Keratinocyte (primary cell): ENCODE measurements around the gene MYO1H. TPM values are rescaled to one million over a fixed set of nuclear protein-coding genes. Genes with fewer than 3 reads are reported as not detected.

Experiments used
- DNase-seq: peaks from one replicate; pipeline ENCODE4 v3.0.0-alpha.2; 2011; ENCODE audit warnings: low read depth, missing footprints, low spot score
- FAIRE-seq: peaks from 2 replicates; lab custom pipeline; 2011; peaks lifted over from hg19 to GRCh38; lab: Jason Lieb, UNC
- H2AFZ ChIP-seq: 2 replicates; pipeline ENCODE4 v1.6.0; 2012; ENCODE audit warnings: low read length, control low read depth, inconsistent platforms; ENCODE audit not compliant: control insufficient read depth
- H3K27ac ChIP-seq: 2 replicates; pipeline ENCODE4 v1.5.1; 2011; ENCODE audit warnings: low read length; ENCODE audit not compliant: control insufficient read depth, insufficient read depth
- H3K27me3 ChIP-seq: 3 replicates; pipeline ENCODE4 v1.6.0; 2011; ENCODE audit warnings: low read length; ENCODE audit not compliant: control insufficient read depth, insufficient read depth; ENCODE audit errors: extremely low read depth
- H3K36me3 ChIP-seq, 2 experiments: 2 replicates in 1 of 2; 3 replicates in 1 of 2; pipeline ENCODE4 v1.5.1; 2011; ENCODE audit warnings: low read length in 2 of 2, mild to moderate bottlenecking in 1 of 2; ENCODE audit not compliant: control insufficient read depth in 2 of 2, insufficient read depth in 2 of 2; ENCODE audit errors: extremely low read depth in 1 of 2
- H3K4me1 ChIP-seq: 3 replicates; pipeline ENCODE4 v1.5.1; 2011; ENCODE audit warnings: low read length; ENCODE audit not compliant: control insufficient read depth, insufficient read depth; ENCODE audit errors: extremely low read depth
- H3K4me2 ChIP-seq: 3 replicates; pipeline ENCODE4 v1.6.0; 2011; ENCODE audit warnings: low read depth, low read length; ENCODE audit not compliant: control insufficient read depth, insufficient read depth; ENCODE audit errors: extremely low read depth
- H3K4me3 ChIP-seq, 3 experiments: fragments of 200-600 bp in 1 of 3; sonication (generic) in 1 of 3; 2 replicates in 2 of 3; 3 replicates in 1 of 3; pipeline ENCODE4 v1.5.1; 2011 to 2016; ENCODE audit warnings: low read length in 3 of 3, mild to moderate bottlenecking in 3 of 3, control low read depth in 2 of 3, inconsistent platforms in 1 of 3, low read depth in 1 of 3, mixed read lengths in 1 of 3, mixed run types in 1 of 3, moderate library complexity in 1 of 3; ENCODE audit not compliant: control insufficient read depth in 2 of 3, insufficient read depth in 2 of 3; ENCODE audit errors: extremely low read depth in 1 of 3
- H3K79me2 ChIP-seq: 2 replicates; pipeline ENCODE4 v1.6.0; 2012; ENCODE audit warnings: low read length; ENCODE audit not compliant: control insufficient read depth, insufficient read depth
- H3K9ac ChIP-seq: 3 replicates; pipeline ENCODE4 v1.6.0; 2011; ENCODE audit warnings: low read length; ENCODE audit not compliant: control insufficient read depth, insufficient read depth; ENCODE audit errors: extremely low read depth
- H3K9me1 ChIP-seq: 3 replicates; pipeline ENCODE4 v1.6.0; 2011; ENCODE audit warnings: low read length; ENCODE audit not compliant: control insufficient read depth, insufficient read depth; ENCODE audit errors: extremely low read depth
- H3K9me3 ChIP-seq: 2 replicates; pipeline ENCODE4 v1.5.1; 2012; ENCODE audit warnings: low read depth, low read length; ENCODE audit not compliant: control insufficient read depth
- H4K20me1 ChIP-seq: 3 replicates; pipeline ENCODE4 v1.6.0; 2011; ENCODE audit warnings: low read length; ENCODE audit not compliant: control insufficient read depth, insufficient read depth; ENCODE audit errors: extremely low read depth
- EZH2 ChIP-seq: IDR thresholded peaks from one replicate; pipeline ENCODE4 v1.6.1; 2012; ENCODE audit warnings: inconsistent platforms, mild to moderate bottlenecking, low read length, moderate library complexity
- dilution Hi-C: fragments of 300-500 bp; cut with MboI; formaldehyde crosslinking; loops from one replicate; pipeline ENCODE4 v1.7.0; 2020; ENCODE audit warnings: low sequenced_read_pairs; ENCODE audit not compliant: extremely low pct_ligation_motif_present
- polyA plus RNA-seq, 5 experiments: library from polyadenylated mRNA; depleted of rRNA in 3 of 5; stranded (reverse) in 3 of 5; stranded (forward) in 1 of 5; unstranded in 1 of 5; fragments of >200 nt; gene quantifications; 1 replicate in 1 of 5; 2 replicates in 3 of 5; 3 replicates in 1 of 5; pipeline versions ENCODE4 v1.2.1 to v1.2.3, GENCODE V29; 2011 to 2012; ENCODE audit warnings: missing spikeins in 2 of 5, low read depth in 1 of 5, low replicate concordance in 1 of 5
- TF ChIP-seq, protein P1 (sequence below), 3 experiments: IDR thresholded peaks in 1 of 3; conservative IDR thresholded peaks in 1 of 3; optimal IDR thresholded peaks in 1 of 3; 2 replicates in 2 of 3; 3 replicates in 1 of 3; pipeline versions ENCODE3 to v1.5.1; 2011; ENCODE audit warnings: low read length in 3 of 3, mild to moderate bottlenecking in 3 of 3, moderate library complexity in 2 of 3, control low read depth in 1 of 3, inconsistent platforms in 1 of 3; ENCODE audit not compliant: insufficient read depth in 2 of 3; ENCODE audit errors: extremely low read depth in 1 of 3

MYO1H gene
- polyA plus RNA-seq, 1 donor (not counting 4 experiments of a cell fraction or from before 2014, with no cell fraction given), result not detected

DNA sequence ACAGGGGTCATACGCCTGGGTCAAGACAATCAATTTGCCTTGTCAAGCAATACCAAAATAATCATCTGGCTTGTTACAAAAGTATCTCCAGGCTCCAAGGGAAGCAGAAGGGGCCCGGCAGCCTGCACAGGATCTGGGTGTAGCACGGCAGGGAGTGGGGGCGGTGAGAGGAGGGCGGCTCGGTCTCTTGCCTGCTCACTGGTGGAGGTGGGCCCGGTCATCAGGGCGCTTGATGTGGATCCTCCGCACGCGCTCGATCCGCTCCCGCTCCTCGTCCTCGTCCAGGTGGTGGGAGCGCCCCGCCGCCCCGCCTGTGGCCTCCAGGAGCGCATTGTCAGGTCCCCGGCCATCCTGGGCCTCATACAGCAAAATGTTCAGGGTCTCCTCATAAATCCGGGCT is 103.7 kb downstream of the MYO1H start:
- DNase-seq, result no peak
- H3K4me3 ChIP-seq, result no peak overlapping the region
- H3K27me3 ChIP-seq, result no peaks in the 10 kb centered on the region
- H3K36me3 ChIP-seq, result peaks cover 61 to 68% of the 10 kb centered on the region in 2 experiments
- no peak overlapping the region for H2AFZ ChIP-seq
- peaks cover 4% of the 10 kb centered on the region for H4K20me1 ChIP-seq
- no peak overlapping the region for H3K27ac ChIP-seq
- H3K4me2 ChIP-seq, result no peak overlapping the region
- no peak overlapping the region for H3K9ac ChIP-seq
- peaks cover 25% of the 10 kb centered on the region for H3K79me2 ChIP-seq
- peaks cover 2% of the 10 kb centered on the region for H3K9me1 ChIP-seq
- dilution Hi-C loops, result no loop called here
- H3K4me1 ChIP-seq, result no peaks in the 10 kb centered on the region
- no peak for FAIRE-seq
- no peak for TF ChIP-seq EZH2
- TF ChIP-seq, protein P1, sequence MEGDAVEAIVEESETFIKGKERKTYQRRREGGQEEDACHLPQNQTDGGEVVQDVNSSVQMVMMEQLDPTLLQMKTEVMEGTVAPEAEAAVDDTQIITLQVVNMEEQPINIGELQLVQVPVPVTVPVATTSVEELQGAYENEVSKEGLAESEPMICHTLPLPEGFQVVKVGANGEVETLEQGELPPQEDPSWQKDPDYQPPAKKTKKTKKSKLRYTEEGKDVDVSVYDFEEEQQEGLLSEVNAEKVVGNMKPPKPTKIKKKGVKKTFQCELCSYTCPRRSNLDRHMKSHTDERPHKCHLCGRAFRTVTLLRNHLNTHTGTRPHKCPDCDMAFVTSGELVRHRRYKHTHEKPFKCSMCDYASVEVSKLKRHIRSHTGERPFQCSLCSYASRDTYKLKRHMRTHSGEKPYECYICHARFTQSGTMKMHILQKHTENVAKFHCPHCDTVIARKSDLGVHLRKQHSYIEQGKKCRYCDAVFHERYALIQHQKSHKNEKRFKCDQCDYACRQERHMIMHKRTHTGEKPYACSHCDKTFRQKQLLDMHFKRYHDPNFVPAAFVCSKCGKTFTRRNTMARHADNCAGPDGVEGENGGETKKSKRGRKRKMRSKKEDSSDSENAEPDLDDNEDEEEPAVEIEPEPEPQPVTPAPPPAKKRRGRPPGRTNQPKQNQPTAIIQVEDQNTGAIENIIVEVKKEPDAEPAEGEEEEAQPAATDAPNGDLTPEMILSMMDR (optimal IDR thresholded peaks at IDR 0.05 in 1 of 3, IDR thresholded peaks at IDR 0.05 in 1 of 3, conservative IDR thresholded peaks at IDR 0.05 in 1 of 3; ENCODE audit: extremely low read depth in 1 of 3, insufficient read depth in 2 of 3, low read length in 3 of 3), result no peak
- no peaks in the 10 kb centered on the region for H3K9me3 ChIP-seq

DNA sequence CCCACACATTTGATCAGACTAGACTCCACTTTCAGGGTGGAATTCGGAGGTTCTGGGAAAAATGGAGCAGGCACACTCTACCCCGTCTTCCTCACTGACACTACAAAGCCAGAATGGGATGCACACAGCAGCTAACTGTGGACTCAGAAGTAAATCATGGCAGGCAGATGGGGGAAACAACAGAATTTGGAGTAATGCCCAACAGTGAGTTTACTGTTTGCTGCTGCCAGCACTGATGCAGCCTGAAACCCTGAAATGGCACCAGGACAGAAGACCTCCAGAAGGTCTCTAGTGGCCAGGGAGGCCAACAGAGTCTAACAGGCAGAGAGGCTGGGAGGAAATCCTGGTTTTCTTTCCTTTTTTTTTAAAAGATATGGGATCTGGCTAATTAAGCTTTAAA is 104.8 kb downstream of the MYO1H start:
- Histone ChIP-seq H3K4me3 (no peak overlapping the region), H2AFZ (no peak overlapping the region), H3K9ac (no peak overlapping the region), H3K4me2 (no peak overlapping the region), H4K20me1 (peaks cover 4% of the 10 kb centered on the region), H3K79me2 (peaks cover 28% of the 10 kb centered on the region), H3K4me1 (no peaks in the 10 kb centered on the region), H3K27me3 (no peaks in the 10 kb centered on the region), H3K9me3 (no peaks in the 10 kb centered on the region), H3K9me1 (peaks cover 2% of the 10 kb centered on the region), H3K27ac (no peak overlapping the region), H3K36me3 (peaks cover 57 to 66% of the 10 kb centered on the region in 2 experiments)
- DNase-seq, result no peak
- TF ChIP-seq EZH2, result no peak
- TF ChIP-seq, protein P1 (optimal IDR thresholded peaks at IDR 0.05 in 1 of 3, IDR thresholded peaks at IDR 0.05 in 1 of 3, conservative IDR thresholded peaks at IDR 0.05 in 1 of 3; ENCODE audit: extremely low read depth in 1 of 3, insufficient read depth in 2 of 3, low read length in 3 of 3), result no peak
- no peak for FAIRE-seq
- dilution Hi-C loops, result no loop called here
